T-cell (primary cell): ENCODE results near the gene HLA-B. TPM values are rescaled to one million over a fixed set of nuclear protein-coding genes. Genes with fewer than 3 reads are reported as not detected.

Source experiments
- total RNA-seq, 35 experiments: library from RNA in 6 of 35; stranded (reverse) in 6 of 35; fragments of 120-200 nt in 1 of 35; gene quantifications; one replicate each; pipeline versions ENCODE4 v1.2.1 to v1.2.4 and lab custom pipeline; 2013 to 2026

HLA-B gene
- total RNA-seq, 5 donors from 2014 or later (not counting 1 experiment from before 2014, with no cell fraction given): 6,093 to 7,629 (median 6,896) TPM

Other genes with a start within 250 kb of the HLA-B start
- gene C6orf15, start 244.6 kb downstream of the HLA-B start, total RNA-seq: not detected
- not detected for gene PSORS1C1, start 242.4 kb downstream of the HLA-B start, total RNA-seq
- gene CDSN, start 236.7 kb downstream of the HLA-B start, total RNA-seq: not detected
- gene PSORS1C2, start 218.1 kb downstream of the HLA-B start, total RNA-seq: not detected
- gene CCHCR1, start 199.4 kb downstream of the HLA-B start, total RNA-seq: 10 to 100 TPM; 20.7 to 38.6 (median 28.1) TPM
- gene TCF19, start 198.6 kb downstream of the HLA-B start, total RNA-seq: 10 to 100 TPM in 1 of 5 donors, 1 to 10 TPM in 4; 5.9 to 10.8 (median 9.6) TPM
- gene POU5F1, start 186.5 kb downstream of the HLA-B start, total RNA-seq: 1 to 10 TPM in 3 of 5 donors, under 1 TPM in 1, not detected in 1; 0.61 to 3.9 (median 2.9) TPM
- 1,000 to 10,000 TPM; 1,368 to 2,791 (median 2,039) TPM for gene HLA-C, start 85.1 kb downstream of the HLA-B start, total RNA-seq
- 10 to 100 TPM in 4 of 5 donors, 1 to 10 TPM in 1; 5.5 to 24.0 (median 14.9) TPM for gene MICA, start 46.4 kb upstream of the HLA-B start, total RNA-seq
- 10 to 100 TPM; 15.7 to 21.7 (median 16.1) TPM for gene MICB, start 141.0 kb upstream of the HLA-B start, total RNA-seq
- not detected for gene MCCD1, start 171.8 kb upstream of the HLA-B start, total RNA-seq
- 100 to 1,000 TPM; 507 to 669 (median 631) TPM for gene DDX39B, start 184.8 kb upstream of the HLA-B start, total RNA-seq
- gene ATP6V1G2, start 189.4 kb upstream of the HLA-B start, total RNA-seq: 1 to 10 TPM; 3.1 to 5.7 (median 4.1) TPM
- 10 to 100 TPM in 3 of 5 donors, 1 to 10 TPM in 2; 6.9 to 17.1 (median 11.6) TPM for gene NFKBIL1, start 190.4 kb upstream of the HLA-B start, total RNA-seq
- 10 to 100 TPM; 12.5 to 23.9 (median 17.9) TPM for gene LTA, start 215.1 kb upstream of the HLA-B start, total RNA-seq
- 10 to 100 TPM; 13.8 to 28.0 (median 25.0) TPM for gene TNF, start 218.4 kb upstream of the HLA-B start, total RNA-seq
- 100 to 1,000 TPM; 398 to 926 (median 813) TPM for gene LTB, start 225.2 kb upstream of the HLA-B start, total RNA-seq
- gene LST1, start 229.1 kb upstream of the HLA-B start, total RNA-seq: 10 to 100 TPM; 13.4 to 28.0 (median 20.4) TPM
- 10 to 100 TPM; 13.6 to 38.0 (median 16.0) TPM for gene NCR3, start 235.8 kb upstream of the HLA-B start, total RNA-seq